NB4 (cell line): ENCODE data around the gene LRP1B.

Experiments
- CTCF ChIP-seq: IDR thresholded peaks from one replicate; pipeline ENCODE4 v1.5.1; 2012; ENCODE audit warnings: low read depth, low read length
- MAX ChIP-seq: IDR thresholded peaks from 2 replicates; pipeline ENCODE4 v1.6.1; 2011; ENCODE audit warnings: low read depth, low read length
- MYC ChIP-seq: IDR thresholded peaks from 2 replicates; pipeline ENCODE4 v1.6.1; 2011; ENCODE audit warnings: low read depth, low read length
- POLR2A ChIP-seq: IDR thresholded peaks from 2 replicates; pipeline ENCODE4 v1.6.1; 2011; ENCODE audit warnings: mild to moderate bottlenecking; ENCODE audit not compliant: insufficient read length; ENCODE audit errors: extremely low read depth

- TF ChIP-seq POLR2A: no peak
- TF ChIP-seq CTCF: no peak
- TF ChIP-seq MAX: no peak
- TF ChIP-seq MYC: no peak
These were observed 512.4 kb downstream of the LRP1B start for GRCh38 chr2:141618457-141618856.
